ENCODE data around the gene GUCY1B1.

DNA sequence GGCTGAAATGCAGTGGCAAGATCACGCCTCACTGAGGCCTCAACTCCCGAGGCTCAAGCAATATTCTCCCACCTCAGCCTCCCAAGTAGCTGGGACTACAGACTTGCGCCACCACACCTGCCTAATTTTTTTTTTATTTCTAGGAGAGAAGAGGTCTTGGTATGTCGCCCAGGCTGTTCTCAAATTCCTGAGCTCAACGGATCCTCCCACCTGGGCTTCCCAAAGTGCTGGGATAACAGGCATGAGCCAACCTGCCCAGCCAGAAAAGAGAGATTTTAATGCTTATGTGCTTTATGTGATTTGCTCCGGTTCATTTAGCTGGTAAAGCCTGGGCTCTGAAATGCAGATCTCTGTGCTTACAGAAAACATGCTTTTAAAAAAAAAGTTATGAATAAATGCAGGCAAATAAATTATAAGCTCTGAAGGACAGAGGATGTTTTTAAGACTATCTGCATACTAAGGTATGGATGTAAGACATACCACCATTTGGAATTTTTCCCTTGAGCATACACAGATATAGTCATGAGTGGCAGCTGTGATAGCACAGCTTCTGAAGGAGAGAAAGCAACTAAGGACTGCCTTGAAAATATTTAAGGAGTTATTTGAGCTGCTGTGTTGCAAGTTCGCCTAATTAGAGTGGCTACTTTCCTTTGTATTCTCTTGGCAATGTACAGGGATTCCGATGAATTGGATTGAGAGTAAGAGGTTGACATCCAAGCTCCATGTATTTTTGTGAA is 13.8 kb downstream of the GUCY1B1 start:
- TF ChIP-seq FOXA1 (IDR thresholded peaks at IDR 0.05) (no peak), SP1 (IDR thresholded peaks at IDR 0.05) (no peak), FOXM1 (IDR thresholded peaks at IDR 0.05; ENCODE audit: borderline replicate concordance) (no peak), ARNT (IDR thresholded peaks at IDR 0.05) (no peak), HDGF (IDR thresholded peaks at IDR 0.05; ENCODE audit: borderline replicate concordance) (no peak), FOXK2 (IDR thresholded peaks at IDR 0.05) (no peak), ELF4 (IDR thresholded peaks at IDR 0.05) (no peak), TARDBP (IDR thresholded peaks at IDR 0.05) (no peak), ZNF384 (IDR thresholded peaks at IDR 0.05) (no peak), LEF1 (IDR thresholded peaks at IDR 0.05; ENCODE audit: borderline replicate concordance) (no peak), NFRKB (IDR thresholded peaks at IDR 0.05) (no peak), L3MBTL2 (conservative IDR thresholded peaks at IDR 0.05) (no peak), SUZ12 (IDR thresholded peaks at IDR 0.05) (no peak)
- TF ChIP-seq, protein P1, sequence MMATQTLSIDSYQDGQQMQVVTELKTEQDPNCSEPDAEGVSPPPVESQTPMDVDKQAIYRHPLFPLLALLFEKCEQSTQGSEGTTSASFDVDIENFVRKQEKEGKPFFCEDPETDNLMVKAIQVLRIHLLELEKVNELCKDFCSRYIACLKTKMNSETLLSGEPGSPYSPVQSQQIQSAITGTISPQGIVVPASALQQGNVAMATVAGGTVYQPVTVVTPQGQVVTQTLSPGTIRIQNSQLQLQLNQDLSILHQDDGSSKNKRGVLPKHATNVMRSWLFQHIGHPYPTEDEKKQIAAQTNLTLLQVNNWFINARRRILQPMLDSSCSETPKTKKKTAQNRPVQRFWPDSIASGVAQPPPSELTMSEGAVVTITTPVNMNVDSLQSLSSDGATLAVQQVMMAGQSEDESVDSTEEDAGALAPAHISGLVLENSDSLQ (IDR thresholded peaks at IDR 0.05) = no peak

All from HEK293T (cell line).